GM19193 (cell line): ENCODE data around the gene SRGAP1.

Source experiments
- POLR2A ChIP-seq: IDR thresholded peaks from 4 replicates; pipeline ENCODE4 v1.6.1; 2011; ENCODE audit not compliant: insufficient read depth, insufficient read length; ENCODE audit errors: extremely low read depth

The SRGAP1 gene

GRCh38 chr12:63930971-63931370 lies 86.5 kb downstream of the SRGAP1 start:
- no peak for TF ChIP-seq POLR2A

GRCh38 chr12:63931703-63932102 lies 87.2 kb downstream of the SRGAP1 start:
- TF ChIP-seq POLR2A, result no peak

GRCh38 chr12:63934936-63935335 lies 90.4 kb downstream of the SRGAP1 start:
- TF ChIP-seq POLR2A, result no peak

- no peak for TF ChIP-seq POLR2A
Measured at GRCh38 chr12:63935361-63935760, 90.9 kb downstream of the SRGAP1 start.

GRCh38 chr12:63937378-63938316 lies 93.1 kb downstream of the SRGAP1 start:
- no peak for TF ChIP-seq POLR2A

GRCh38 chr12:63940310-63941005 lies 96.0 kb downstream of the SRGAP1 start:
- TF ChIP-seq POLR2A, result no peak

- TF ChIP-seq POLR2A, result no peak
Measured at GRCh38 chr12:63941166-63941800, 96.8 kb downstream of the SRGAP1 start.

GRCh38 chr12:63941879-63942278 lies 97.4 kb downstream of the SRGAP1 start:
- no peak for TF ChIP-seq POLR2A

- no peak for TF ChIP-seq POLR2A
Measured at GRCh38 chr12:63942464-63943241, 98.2 kb downstream of the SRGAP1 start.

GRCh38 chr12:63944034-63944579 lies 99.6 kb downstream of the SRGAP1 start:
- TF ChIP-seq POLR2A, result no peak

- TF ChIP-seq POLR2A, result no peak
Measured at GRCh38 chr12:63944586-63945228, 100.2 kb downstream of the SRGAP1 start.

GRCh38 chr12:63945777-63946176 lies 101.3 kb downstream of the SRGAP1 start:
- TF ChIP-seq POLR2A, result no peak

- TF ChIP-seq POLR2A, result no peak
Measured at GRCh38 chr12:63948211-63948610, 103.7 kb downstream of the SRGAP1 start.

- no peak for TF ChIP-seq POLR2A
Measured at GRCh38 chr12:63949902-63950301, 105.4 kb downstream of the SRGAP1 start.
